SU-DHL-6 (cell line): Measurements from ENCODE around the gene EYS.

Experiments
- EZH2phosphoT487 ChIP-seq: fragments of 200-600 bp; sonication (generic), shearing (Covaris generic); conservative IDR thresholded peaks from 2 replicates; pipeline ENCODE4 v1.6.1; 2018; ENCODE audit warnings: mild to moderate bottlenecking, antibody characterized with exemption, low read length, moderate library complexity, mixed read lengths
- TF ChIP-seq, protein P1 (sequence below): fragments of 200-600 bp; sonication (generic); IDR thresholded peaks from one replicate; pipeline ENCODE4 v1.5.1; 2017; ENCODE audit warnings: antibody characterized with exemption, mild to moderate bottlenecking, low read length, moderate library complexity; ENCODE audit not compliant: insufficient read depth, poor library complexity, severe bottlenecking

- TF ChIP-seq, protein P1, sequence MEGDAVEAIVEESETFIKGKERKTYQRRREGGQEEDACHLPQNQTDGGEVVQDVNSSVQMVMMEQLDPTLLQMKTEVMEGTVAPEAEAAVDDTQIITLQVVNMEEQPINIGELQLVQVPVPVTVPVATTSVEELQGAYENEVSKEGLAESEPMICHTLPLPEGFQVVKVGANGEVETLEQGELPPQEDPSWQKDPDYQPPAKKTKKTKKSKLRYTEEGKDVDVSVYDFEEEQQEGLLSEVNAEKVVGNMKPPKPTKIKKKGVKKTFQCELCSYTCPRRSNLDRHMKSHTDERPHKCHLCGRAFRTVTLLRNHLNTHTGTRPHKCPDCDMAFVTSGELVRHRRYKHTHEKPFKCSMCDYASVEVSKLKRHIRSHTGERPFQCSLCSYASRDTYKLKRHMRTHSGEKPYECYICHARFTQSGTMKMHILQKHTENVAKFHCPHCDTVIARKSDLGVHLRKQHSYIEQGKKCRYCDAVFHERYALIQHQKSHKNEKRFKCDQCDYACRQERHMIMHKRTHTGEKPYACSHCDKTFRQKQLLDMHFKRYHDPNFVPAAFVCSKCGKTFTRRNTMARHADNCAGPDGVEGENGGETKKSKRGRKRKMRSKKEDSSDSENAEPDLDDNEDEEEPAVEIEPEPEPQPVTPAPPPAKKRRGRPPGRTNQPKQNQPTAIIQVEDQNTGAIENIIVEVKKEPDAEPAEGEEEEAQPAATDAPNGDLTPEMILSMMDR = peak; percentile 71
- TF ChIP-seq EZH2phosphoT487 = no peak
Measured at GRCh38 chr6:64330694-64331307, 1376.2 kb downstream of the EYS start.
